LNCaP clone FGC (cell line): ENCODE results near the gene COL4A2.

Experiments used
- DNase-seq: peaks from one replicate; pipeline ENCODE4 v3.0.0-alpha.2; 2011; ENCODE audit warnings: low read depth
- H3K4me3 ChIP-seq: 2 replicates; pipeline ENCODE4 v1.5.1; 2011; ENCODE audit warnings: mild to moderate bottlenecking, low read depth, low read length, control low read depth
- TF ChIP-seq, protein P1 (sequence below): IDR thresholded peaks from 2 replicates; pipeline ENCODE4 v1.5.1; 2012; ENCODE audit warnings: mild to moderate bottlenecking; ENCODE audit not compliant: control insufficient read depth, insufficient read depth; ENCODE audit errors: extremely low read depth

COL4A2 gene

DNA sequence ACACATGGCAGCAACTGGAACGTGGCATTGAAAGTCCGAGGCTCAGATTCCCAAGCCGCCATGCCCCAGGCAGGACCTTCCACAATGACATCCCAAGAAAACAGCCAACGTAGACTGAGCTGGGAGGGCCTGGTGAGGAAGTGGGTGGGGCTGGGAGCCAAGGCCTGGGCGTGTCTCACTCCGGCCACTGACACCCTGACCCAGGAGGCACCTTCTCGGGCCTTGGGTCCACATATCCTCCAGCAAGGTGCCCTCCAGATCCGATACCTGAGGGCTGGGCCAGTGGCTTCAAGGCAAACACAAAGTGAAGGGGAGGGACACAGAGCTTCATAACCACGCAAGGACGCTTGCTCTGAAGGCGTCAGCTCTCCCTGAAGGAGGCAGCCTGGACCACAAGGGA is 211.5 kb downstream of the COL4A2 start:
- no peak for DNase-seq
- H3K4me3 ChIP-seq, result no peak overlapping the region
- TF ChIP-seq, protein P1, sequence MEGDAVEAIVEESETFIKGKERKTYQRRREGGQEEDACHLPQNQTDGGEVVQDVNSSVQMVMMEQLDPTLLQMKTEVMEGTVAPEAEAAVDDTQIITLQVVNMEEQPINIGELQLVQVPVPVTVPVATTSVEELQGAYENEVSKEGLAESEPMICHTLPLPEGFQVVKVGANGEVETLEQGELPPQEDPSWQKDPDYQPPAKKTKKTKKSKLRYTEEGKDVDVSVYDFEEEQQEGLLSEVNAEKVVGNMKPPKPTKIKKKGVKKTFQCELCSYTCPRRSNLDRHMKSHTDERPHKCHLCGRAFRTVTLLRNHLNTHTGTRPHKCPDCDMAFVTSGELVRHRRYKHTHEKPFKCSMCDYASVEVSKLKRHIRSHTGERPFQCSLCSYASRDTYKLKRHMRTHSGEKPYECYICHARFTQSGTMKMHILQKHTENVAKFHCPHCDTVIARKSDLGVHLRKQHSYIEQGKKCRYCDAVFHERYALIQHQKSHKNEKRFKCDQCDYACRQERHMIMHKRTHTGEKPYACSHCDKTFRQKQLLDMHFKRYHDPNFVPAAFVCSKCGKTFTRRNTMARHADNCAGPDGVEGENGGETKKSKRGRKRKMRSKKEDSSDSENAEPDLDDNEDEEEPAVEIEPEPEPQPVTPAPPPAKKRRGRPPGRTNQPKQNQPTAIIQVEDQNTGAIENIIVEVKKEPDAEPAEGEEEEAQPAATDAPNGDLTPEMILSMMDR, result no peak

DNA sequence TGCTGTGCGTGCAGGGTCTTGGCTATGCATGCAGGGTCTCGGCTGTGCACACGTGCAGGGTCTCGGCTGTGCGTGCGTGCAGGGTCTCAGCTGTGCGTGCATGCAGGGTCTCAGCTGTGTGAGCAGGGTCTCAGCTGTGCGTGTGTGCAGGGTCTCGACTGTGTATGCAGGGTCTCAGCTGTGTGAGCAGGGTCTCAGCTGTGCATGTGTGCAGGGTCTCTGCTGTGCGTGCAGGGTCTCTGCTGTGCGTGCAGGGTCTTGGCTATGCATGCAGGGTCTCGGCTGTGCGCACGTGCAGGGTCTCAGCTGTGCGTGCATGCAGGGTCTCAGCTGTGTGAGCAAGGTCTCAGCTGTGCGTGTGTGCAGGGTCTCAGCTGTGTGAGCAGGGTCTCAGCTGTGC is 212.0 kb downstream of the COL4A2 start:
- no peak for DNase-seq
- no peak overlapping the region for H3K4me3 ChIP-seq
- TF ChIP-seq, protein P1, result no peak

DNA sequence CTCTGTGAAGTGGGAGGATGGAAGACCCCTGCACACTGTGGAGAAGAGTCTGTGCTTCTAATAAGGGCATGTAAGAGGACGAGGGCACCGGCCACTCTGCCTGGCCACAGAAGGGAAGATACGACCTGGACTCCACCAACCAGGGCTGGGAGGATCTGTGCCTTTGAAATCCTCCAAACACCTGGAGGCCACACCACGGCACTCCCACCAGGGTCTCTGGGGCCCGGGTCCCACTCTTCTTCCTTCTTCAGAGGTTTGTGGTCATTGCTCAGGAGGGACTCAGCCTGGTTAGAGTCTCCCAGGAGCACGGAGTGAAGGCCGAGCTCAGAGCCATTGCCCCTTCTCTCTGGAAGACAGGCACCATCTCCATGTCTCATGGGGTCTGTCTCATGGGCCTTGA is 212.4 kb downstream of the COL4A2 start:
- no peak overlapping the region for H3K4me3 ChIP-seq
- TF ChIP-seq, protein P1, result no peak
- no peak for DNase-seq

DNA sequence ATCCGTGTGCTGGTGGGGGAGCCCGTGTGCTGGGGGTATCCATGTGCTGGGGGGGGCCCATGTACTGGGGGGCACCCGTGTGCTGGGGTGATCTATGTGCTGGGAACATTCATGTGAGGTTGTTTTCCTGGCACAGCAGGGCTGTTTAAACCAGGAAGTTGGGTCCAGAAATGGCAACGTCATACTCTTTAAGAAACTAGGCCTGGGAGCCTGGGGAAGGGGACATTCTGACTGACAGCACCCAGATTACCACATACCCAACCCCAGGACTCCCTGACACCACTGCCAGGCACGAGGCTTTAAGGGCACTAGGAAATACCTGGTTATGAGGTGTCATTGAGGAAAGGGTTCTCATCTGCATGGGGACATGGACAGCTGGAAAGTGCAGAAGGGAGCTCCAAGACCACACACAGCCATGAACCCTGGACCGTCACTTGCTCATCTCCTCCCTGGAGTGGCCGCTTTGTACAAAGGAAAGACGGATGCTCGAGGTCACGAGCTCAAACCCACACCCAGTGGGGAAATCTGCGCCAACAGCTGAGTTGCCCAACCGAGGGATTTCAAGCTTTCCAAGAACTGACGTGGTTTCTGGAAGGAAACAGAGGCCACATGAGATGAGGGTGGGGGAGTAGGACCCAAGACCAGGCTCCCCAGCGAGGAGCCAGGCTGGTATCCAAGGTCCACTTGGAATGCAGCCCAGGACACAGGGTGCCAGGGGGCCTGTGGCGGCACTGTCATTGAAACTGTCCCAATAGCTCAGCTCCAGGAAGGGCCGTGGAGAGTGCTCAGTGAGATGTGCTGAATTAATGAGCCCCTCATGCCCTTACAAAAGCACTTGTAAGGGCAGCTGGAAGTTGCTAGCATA is 213.6 kb downstream of the COL4A2 start:
- no peak for DNase-seq
- TF ChIP-seq, protein P1, result no peak
- no peak overlapping the region for H3K4me3 ChIP-seq

DNA sequence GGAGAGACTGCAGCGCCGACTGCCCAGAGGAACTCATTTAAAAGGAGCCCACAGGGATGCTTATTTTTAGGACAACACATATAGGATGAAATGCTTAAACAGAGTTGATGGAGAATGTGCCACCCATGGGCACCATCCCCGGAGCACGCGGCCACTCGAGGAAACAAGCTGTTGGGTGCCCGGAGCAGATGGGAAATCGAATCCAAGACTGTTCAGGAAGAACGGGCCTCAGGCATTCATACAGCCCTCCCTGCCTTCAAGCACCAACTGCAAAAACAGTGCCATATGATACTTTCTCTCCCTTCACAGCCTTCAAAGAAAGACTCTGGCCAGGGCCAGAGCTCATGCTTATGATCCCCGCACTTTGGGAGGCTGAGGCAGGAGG is 214.2 kb downstream of the COL4A2 start:
- H3K4me3 ChIP-seq, result no peak overlapping the region
- TF ChIP-seq, protein P1, result no peak
- no peak for DNase-seq

DNA sequence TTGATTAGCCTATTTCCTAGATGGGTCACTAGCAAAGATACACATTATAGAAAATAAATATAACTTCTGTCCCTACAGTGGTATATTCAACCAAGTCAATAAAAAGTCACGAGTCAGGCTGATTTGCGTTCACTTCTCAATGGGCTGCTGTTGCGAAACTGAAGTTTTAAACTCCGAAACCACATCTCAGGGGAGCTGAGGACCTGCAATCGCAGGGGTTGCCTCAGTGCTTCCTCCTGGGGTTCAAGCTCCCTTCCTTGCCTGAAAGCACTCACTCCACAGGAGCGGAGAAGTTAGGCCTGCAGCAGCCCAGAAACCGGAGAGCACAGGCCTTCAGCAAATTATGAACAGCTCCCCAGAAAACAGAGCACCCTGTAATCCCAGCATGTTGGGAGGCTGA is 214.9 kb downstream of the COL4A2 start:
- no peak for DNase-seq

DNA sequence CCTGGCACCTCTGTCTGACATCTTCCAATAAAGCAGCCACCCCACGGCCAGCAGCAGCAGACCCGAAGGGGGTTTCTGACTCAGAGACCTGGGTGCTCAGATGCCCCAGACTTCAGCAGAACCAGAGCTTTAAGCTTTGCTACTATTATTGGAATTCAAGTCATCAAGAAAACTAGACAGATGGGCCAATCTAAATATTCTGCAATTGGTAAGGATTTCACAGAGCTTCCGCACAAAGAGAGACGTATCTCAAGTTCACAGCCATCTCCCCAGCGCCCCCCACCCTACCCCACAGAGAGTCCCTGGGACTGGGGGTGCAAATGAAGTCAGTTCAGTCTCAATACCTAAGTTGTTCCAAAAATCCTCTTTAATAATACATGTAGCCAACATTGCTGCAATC is 215.6 kb downstream of the COL4A2 start:
- no peak for DNase-seq
- TF ChIP-seq, protein P1, result no peak
- no peak overlapping the region for H3K4me3 ChIP-seq

More for the DNA sequence above, 214.9 kb downstream of the COL4A2 start:
- TF ChIP-seq, protein P1, result no peak
- no peak overlapping the region for H3K4me3 ChIP-seq
